Activated naive CD8-positive, alpha-beta T cell (primary cell): ENCODE results near the gene COLEC11.

Experiments used
- H3K27ac Mint-ChIP-seq: one replicate; pipeline ENCODE4 v1.8.0; 2021; ENCODE audit warnings: mixed read lengths
- H3K27me3 Mint-ChIP-seq: one replicate; pipeline ENCODE4 v1.8.0; 2021; ENCODE audit warnings: mixed read lengths
- H3K36me3 Mint-ChIP-seq: one replicate; pipeline ENCODE4 v1.8.0; 2021; ENCODE audit warnings: mixed read lengths
- H3K4me1 Mint-ChIP-seq: one replicate; pipeline ENCODE4 v1.8.0; 2021; ENCODE audit warnings: low read depth, mixed read lengths
- H3K4me3 Mint-ChIP-seq: one replicate; pipeline ENCODE4 v1.8.0; 2021; ENCODE audit warnings: mild to moderate bottlenecking, mixed read lengths
- H3K9me3 Mint-ChIP-seq: one replicate; pipeline ENCODE4 v1.8.0; 2021; ENCODE audit warnings: low read depth, mixed read lengths

Gene COLEC11

GRCh38 chr2:3689998-3690748 lies 95.3 kb downstream of the COLEC11 start:
- H3K36me3 Mint-ChIP-seq = no peaks in the 10 kb centered on the region
- peaks cover 16% of the 10 kb centered on the region for H3K27me3 Mint-ChIP-seq
- no peak overlapping the region for H3K27ac Mint-ChIP-seq
- no peaks in the 10 kb centered on the region for H3K4me1 Mint-ChIP-seq
- peaks cover 24% of the 10 kb centered on the region for H3K9me3 Mint-ChIP-seq
- H3K4me3 Mint-ChIP-seq = no peak overlapping the region

DNA sequence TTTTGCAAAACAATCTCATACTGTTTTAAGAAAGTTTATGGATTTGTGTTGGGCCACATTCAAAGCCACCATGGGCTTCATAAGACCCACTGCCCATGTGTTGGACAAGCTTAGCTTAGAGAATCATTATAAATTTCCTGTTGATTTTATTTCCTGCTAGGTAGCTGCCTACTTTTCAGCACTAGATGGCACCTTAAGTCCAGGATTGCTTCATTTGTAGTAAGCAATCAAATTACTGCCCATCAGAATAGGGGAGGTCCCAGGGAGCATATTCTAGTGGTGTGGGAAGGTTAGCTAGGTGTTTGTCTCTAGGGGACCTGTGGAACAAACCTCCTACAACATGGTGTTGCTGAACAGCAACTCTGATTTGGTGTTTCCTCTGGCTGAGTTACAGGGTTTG lies 97.5 kb downstream of the COLEC11 start:
- Mint-ChIP-seq H3K4me1 (no peaks in the 10 kb centered on the region), H3K36me3 (no peaks in the 10 kb centered on the region), H3K27me3 (peaks cover 19% of the 10 kb centered on the region), H3K9me3 (peaks cover 24% of the 10 kb centered on the region), H3K27ac (no peak overlapping the region), H3K4me3 (no peak overlapping the region)
